Neural progenitor cell (in vitro differentiated cells): ENCODE measurements around the gene CCT6B. TPM values are rescaled to one million over a fixed set of nuclear protein-coding genes. Genes with fewer than 3 reads are reported as not detected.

Source experiments
- DNase-seq: peaks from one replicate; pipeline ENCODE4 v3.0.0-alpha.2; 2016; ENCODE audit warnings: low spot score
- H2AFZ ChIP-seq: fragments of 200-600 bp; sonication (generic); replicated peaks from 2 replicates; pipeline ENCODE4 v1.6.1; 2016; ENCODE audit warnings: antibody characterized with exemption
- H3F3A ChIP-seq: fragments of 200-600 bp; sonication (generic); 2 replicates; pipeline ENCODE4 v1.6.1; 2016; ENCODE audit warnings: antibody characterized with exemption, low read depth
- H3K27ac ChIP-seq: fragments of 200-600 bp; sonication (generic); 2 replicates; pipeline ENCODE4 v1.5.1; 2016; ENCODE audit warnings: mild to moderate bottlenecking
- H3K27me3 ChIP-seq: fragments of 200-600 bp; sonication (generic); 2 replicates; pipeline ENCODE4 v1.6.1; 2016; ENCODE audit warnings: mild to moderate bottlenecking, moderate library complexity
- H3K36me3 ChIP-seq: fragments of 200-600 bp; sonication (generic); 2 replicates; pipeline ENCODE4 v1.5.1; 2016
- H3K4me1 ChIP-seq: fragments of 200-600 bp; sonication (generic); 2 replicates; pipeline ENCODE4 v1.6.1; 2016; ENCODE audit warnings: mixed run types
- H3K4me2 ChIP-seq: fragments of 200-600 bp; sonication (generic); 2 replicates; pipeline ENCODE4 v1.6.1; 2016
- H3K4me3 ChIP-seq: fragments of 200-600 bp; sonication (generic); 2 replicates; pipeline ENCODE4 v1.5.1; 2016
- H3K79me2 ChIP-seq: fragments of 200-600 bp; sonication (generic); 2 replicates; pipeline ENCODE4 v1.6.1; 2016; ENCODE audit warnings: low read depth
- H3K9ac ChIP-seq: fragments of 200-600 bp; sonication (generic); 2 replicates; pipeline ENCODE4 v1.6.1; 2016
- H3K9me3 ChIP-seq: fragments of 200-600 bp; sonication (generic); 2 replicates; pipeline ENCODE4 v1.5.1; 2016; ENCODE audit warnings: low read depth
- H4K20me1 ChIP-seq: fragments of 200-600 bp; sonication (generic); 2 replicates; pipeline ENCODE4 v1.6.1; 2016; ENCODE audit warnings: low read depth
- H3K27ac Mint-ChIP-seq: 3 replicates; pipeline ENCODE4 v1.8.0; 2021; ENCODE audit warnings: mixed read lengths
- H3K27me3 Mint-ChIP-seq: 2 replicates; pipeline ENCODE4 v1.8.0; 2022; ENCODE audit warnings: low read depth, mild to moderate bottlenecking, inconsistent platforms, moderate library complexity, mixed read lengths; ENCODE audit not compliant: insufficient read depth
- H3K36me3 Mint-ChIP-seq: 3 replicates; pipeline ENCODE4 v1.8.0; 2021; ENCODE audit warnings: mixed read lengths
- H3K4me1 Mint-ChIP-seq: 3 replicates; pipeline ENCODE4 v1.8.0; 2021; ENCODE audit warnings: mixed read lengths
- H3K4me3 Mint-ChIP-seq: 3 replicates; pipeline ENCODE4 v1.8.0; 2021; ENCODE audit warnings: mild to moderate bottlenecking, moderate library complexity, mixed read lengths
- H3K9me3 Mint-ChIP-seq: 3 replicates; pipeline ENCODE4 v1.8.0; 2020; ENCODE audit warnings: mixed read lengths
- CTCF ChIP-seq: fragments of 200-600 bp; sonication (generic); IDR thresholded peaks from 2 replicates; pipeline ENCODE4 v1.5.1; 2017; ENCODE audit warnings: antibody characterized with exemption, mild to moderate bottlenecking
- EZH2 ChIP-seq: fragments of 200-600 bp; sonication (generic); IDR thresholded peaks from 2 replicates; pipeline ENCODE4 v1.6.1; 2017; ENCODE audit warnings: antibody characterized with exemption, mild to moderate bottlenecking, moderate library complexity
- EZH2phosphoT487 ChIP-seq: fragments of 200-600 bp; sonication (generic); IDR thresholded peaks from 2 replicates; pipeline ENCODE4 v1.6.1; 2017; ENCODE audit warnings: antibody characterized with exemption
- total RNA-seq: library from RNA; depleted of rRNA; stranded (reverse); fragments of >200 nt; gene quantifications from 2 replicates; pipeline ENCODE4 v1.2.3, GENCODE V29; 2015; ENCODE audit warnings: low replicate concordance

The CCT6B gene
- total RNA-seq, 1 donor from 2014 or later = 5.0 TPM

GRCh38 chr17:35006345-35006744 lies 45.1 kb upstream of the CCT6B start:
- Histone ChIP-seq H3K4me2 (no peak overlapping the region), H3K9me3 (no peaks in the 10 kb centered on the region), H4K20me1 (no peaks in the 10 kb centered on the region), H3K27me3 (no peaks in the 10 kb centered on the region), H3F3A (peaks cover 3% of the 10 kb centered on the region), H3K27ac (no peak overlapping the region), H3K36me3 (no peaks in the 10 kb centered on the region), H3K4me3 (no peak overlapping the region), H3K4me1 (no peaks in the 10 kb centered on the region), H2AFZ (no peak overlapping the region), H3K79me2 (no peaks in the 10 kb centered on the region), H3K9ac (no peak overlapping the region)
- H3K36me3 Mint-ChIP-seq = peaks cover 40% of the 10 kb centered on the region
- H3K27ac Mint-ChIP-seq = no peak overlapping the region
- no peaks in the 10 kb centered on the region for H3K9me3 Mint-ChIP-seq
- DNase-seq = no peak
- TF ChIP-seq EZH2 = no peak
- TF ChIP-seq EZH2phosphoT487 = no peak
- no peak for TF ChIP-seq CTCF
- peaks cover 3% of the 10 kb centered on the region for H3K4me1 Mint-ChIP-seq
- H3K4me3 Mint-ChIP-seq = no peak overlapping the region
- H3K27me3 Mint-ChIP-seq = peaks cover 2% of the 10 kb centered on the region

- Histone ChIP-seq H3F3A (no peaks in the 10 kb centered on the region), H3K79me2 (no peaks in the 10 kb centered on the region), H3K9ac (no peak overlapping the region), H4K20me1 (no peaks in the 10 kb centered on the region), H3K36me3 (no peaks in the 10 kb centered on the region), H3K27ac (no peak overlapping the region), H3K4me3 (no peak overlapping the region), H3K9me3 (no peaks in the 10 kb centered on the region), H3K4me2 (no peak overlapping the region), H3K4me1 (no peaks in the 10 kb centered on the region), H3K27me3 (no peaks in the 10 kb centered on the region), H2AFZ (no peak overlapping the region)
- DNase-seq = no peak
- Mint-ChIP-seq H3K36me3 (peaks cover 38% of the 10 kb centered on the region), H3K4me1 (no peaks in the 10 kb centered on the region), H3K27me3 (peaks cover 2% of the 10 kb centered on the region), H3K9me3 (no peaks in the 10 kb centered on the region), H3K27ac (no peak overlapping the region), H3K4me3 (no peak overlapping the region)
- TF ChIP-seq CTCF = no peak
- no peak for TF ChIP-seq EZH2phosphoT487
- TF ChIP-seq EZH2 = no peak
Measured at GRCh38 chr17:35003778-35004177, 42.5 kb upstream of the CCT6B start.

GRCh38 chr17:35002876-35003551 lies 41.8 kb upstream of the CCT6B start:
- no peak overlapping the region for H3K27ac Mint-ChIP-seq

More at GRCh38 chr17:35002876-35003551, 41.8 kb upstream of the CCT6B start:
- Histone ChIP-seq H3K4me3 (no peak overlapping the region), H2AFZ (no peak overlapping the region), H3K27ac (no peak overlapping the region), H3K4me1 (no peaks in the 10 kb centered on the region), H4K20me1 (no peaks in the 10 kb centered on the region), H3K79me2 (no peaks in the 10 kb centered on the region), H3F3A (peaks cover under 1% of the 10 kb centered on the region), H3K27me3 (no peaks in the 10 kb centered on the region), H3K4me2 (no peak overlapping the region), H3K9ac (no peak overlapping the region), H3K9me3 (no peaks in the 10 kb centered on the region), H3K36me3 (no peaks in the 10 kb centered on the region)
- Mint-ChIP-seq H3K36me3 (peaks cover 39% of the 10 kb centered on the region), H3K9me3 (no peaks in the 10 kb centered on the region), H3K4me1 (no peaks in the 10 kb centered on the region), H3K27me3 (peaks cover 2% of the 10 kb centered on the region), H3K4me3 (no peak overlapping the region)
- DNase-seq = no peak
- TF ChIP-seq EZH2 (no peak), CTCF (no peak), EZH2phosphoT487 (no peak)
